GM12878 (cell line): Measurements from ENCODE around the gene ARFGAP3. TPM values are rescaled to one million over a fixed set of nuclear protein-coding genes. Genes with fewer than 3 reads are reported as not detected.

Source experiments
- BMI1 ChIP-seq: fragments of 450-650 bp; IDR thresholded peaks from 2 replicates; pipeline ENCODE4 v1.6.1; 2016; ENCODE audit warnings: mild to moderate bottlenecking, moderate library complexity, borderline replicate concordance
- FOXK2 ChIP-seq: fragments of 450-650 bp; IDR thresholded peaks from 2 replicates; pipeline ENCODE4 v1.6.1; 2017; ENCODE audit warnings: mild to moderate bottlenecking, moderate library complexity
- GABPA ChIP-seq: IDR thresholded peaks from 2 replicates; pipeline ENCODE4 v1.6.1; 2014; ENCODE audit warnings: antibody characterized with exemption, low read depth, mild to moderate bottlenecking, inconsistent platforms
- JUNB ChIP-seq: IDR thresholded peaks from 2 replicates; pipeline ENCODE4 v1.6.1; 2016; ENCODE audit warnings: antibody characterized with exemption, mild to moderate bottlenecking
- POLR2AphosphoS2 ChIP-seq: IDR thresholded peaks from 2 replicates; pipeline ENCODE4 v1.6.1; 2011; ENCODE audit warnings: low read depth, mild to moderate bottlenecking, low read length, improper control_type of control experiment, moderate library complexity
- TCF3 ChIP-seq: IDR thresholded peaks from 2 replicates; pipeline ENCODE4 v1.6.1; 2012; ENCODE audit warnings: low read depth, mild to moderate bottlenecking, low read length, borderline replicate concordance; ENCODE audit not compliant: insufficient read depth
- ZSCAN29 ChIP-seq: fragments of 450-650 bp; IDR thresholded peaks from 2 replicates; pipeline ENCODE4 v1.6.1; 2017; ENCODE audit warnings: mild to moderate bottlenecking, moderate library complexity
- polyA plus RNA-seq, 11 experiments: library from polyadenylated mRNA; depleted of rRNA in 4 of 11; unstranded in 6 of 11; stranded (reverse) in 5 of 11; fragments of >200 nt; fragmentation: Nextera tagmentation in 4 of 11; fragmentation: Illumina TruSeq in 1 of 11; extraction: Ambion mirVana in 4 of 11; extraction: Trizol in 1 of 11; gene quantifications; 1 replicate in 1 of 11; 2 replicates in 10 of 11; pipeline versions ENCODE4 v1.2.1 to v1.2.3, GENCODE V29; 2011 to 2016; ENCODE audit warnings: inconsistent platforms in 2 of 11, missing spikeins in 2 of 11, low read depth in 1 of 11
- total RNA-seq, 4 experiments: library from RNA; depleted of rRNA in 3 of 4; stranded (reverse); fragments of >200 nt in 3 of 4; fragmentation: Illumina TruSeq in 1 of 4; extraction: Trizol in 1 of 4; gene quantifications; 2 replicates each; pipeline versions ENCODE4 v1.2.1 to v1.2.3, GENCODE V29; 2013 to 2021
- TF ChIP-seq, protein P1 (sequence below): IDR thresholded peaks from 2 replicates; pipeline ENCODE4 v1.6.1; 2012; ENCODE audit warnings: mild to moderate bottlenecking, low read depth, low read length
- TF ChIP-seq, protein P2 (sequence below): fragments of 450-650 bp; IDR thresholded peaks from 2 replicates; pipeline ENCODE4 v1.6.1; 2018; ENCODE audit warnings: borderline replicate concordance, mild to moderate bottlenecking; ENCODE audit not compliant: partially characterized antibody
- TF ChIP-seq, protein P3 (sequence below): fragments of 450-650 bp; IDR thresholded peaks from 2 replicates; pipeline ENCODE4 v1.6.1; 2018; ENCODE audit warnings: mild to moderate bottlenecking, low read depth, moderate library complexity; ENCODE audit not compliant: partially characterized antibody
- TF ChIP-seq, protein P4 (sequence below): IDR thresholded peaks from 2 replicates; pipeline ENCODE4 v1.6.1; 2012; ENCODE audit warnings: low read depth, low read length, improper control_type of control experiment
- TF ChIP-seq, protein P5 (sequence below): fragments of 450-650 bp; IDR thresholded peaks from 2 replicates; pipeline ENCODE4 v1.6.1; 2017; ENCODE audit warnings: mild to moderate bottlenecking
- TF ChIP-seq, protein P6 (sequence below): fragments of 450-650 bp; IDR thresholded peaks from 2 replicates; pipeline ENCODE4 v1.6.1; 2017; ENCODE audit warnings: mild to moderate bottlenecking, low read depth, inconsistent platforms; ENCODE audit not compliant: poor library complexity, severe bottlenecking

The ARFGAP3 gene
- total and polyA plus RNA-seq, 10 of the 15 experiments (the other 5 are each of a cell fraction or from before 2014, with no cell fraction given): 29.7 to 50.8 (median 39.5) TPM

DNA sequence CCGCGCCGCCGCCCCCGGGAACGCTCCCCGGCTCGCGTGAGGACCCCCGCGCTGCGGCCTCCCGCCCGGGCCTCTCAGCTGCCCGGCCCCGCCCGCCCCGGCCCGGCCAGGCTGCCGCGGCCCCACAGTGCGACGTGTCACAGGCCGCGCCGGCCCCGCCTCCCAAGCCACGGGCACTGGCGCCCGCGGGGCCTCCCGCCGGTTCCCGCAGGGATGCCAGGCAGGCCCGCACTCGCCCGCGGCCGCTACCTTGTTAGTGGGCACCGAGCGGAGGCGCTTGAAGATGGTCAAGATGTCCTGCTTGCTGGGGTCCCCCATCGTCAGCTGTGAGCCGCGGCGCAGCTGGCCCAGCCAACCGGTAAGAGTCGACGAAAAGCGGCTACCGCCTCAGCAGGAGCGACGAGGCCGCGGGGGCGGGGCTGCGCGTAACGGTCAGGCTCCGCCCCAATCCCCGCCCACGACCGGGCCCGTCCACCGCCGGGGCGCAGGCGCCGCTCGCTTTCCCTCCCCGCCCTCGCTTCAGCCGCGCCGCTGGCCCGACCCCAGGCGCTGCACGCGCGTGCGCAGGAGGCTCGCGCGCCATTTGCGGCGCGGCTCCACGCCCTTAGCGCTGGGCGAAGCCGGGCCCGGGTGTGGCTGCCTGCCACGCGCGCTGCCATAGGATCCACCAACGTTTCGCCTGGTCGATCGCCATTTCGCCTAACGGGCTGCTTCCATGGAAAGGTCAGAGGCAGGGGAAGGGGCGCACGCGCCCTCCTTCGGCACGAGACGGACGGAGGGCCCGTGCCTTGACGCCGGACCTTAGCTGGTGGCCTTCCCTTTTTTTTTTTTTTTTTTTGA lies at the start of gene ARFGAP3 (continued):
- TF ChIP-seq, protein P1, sequence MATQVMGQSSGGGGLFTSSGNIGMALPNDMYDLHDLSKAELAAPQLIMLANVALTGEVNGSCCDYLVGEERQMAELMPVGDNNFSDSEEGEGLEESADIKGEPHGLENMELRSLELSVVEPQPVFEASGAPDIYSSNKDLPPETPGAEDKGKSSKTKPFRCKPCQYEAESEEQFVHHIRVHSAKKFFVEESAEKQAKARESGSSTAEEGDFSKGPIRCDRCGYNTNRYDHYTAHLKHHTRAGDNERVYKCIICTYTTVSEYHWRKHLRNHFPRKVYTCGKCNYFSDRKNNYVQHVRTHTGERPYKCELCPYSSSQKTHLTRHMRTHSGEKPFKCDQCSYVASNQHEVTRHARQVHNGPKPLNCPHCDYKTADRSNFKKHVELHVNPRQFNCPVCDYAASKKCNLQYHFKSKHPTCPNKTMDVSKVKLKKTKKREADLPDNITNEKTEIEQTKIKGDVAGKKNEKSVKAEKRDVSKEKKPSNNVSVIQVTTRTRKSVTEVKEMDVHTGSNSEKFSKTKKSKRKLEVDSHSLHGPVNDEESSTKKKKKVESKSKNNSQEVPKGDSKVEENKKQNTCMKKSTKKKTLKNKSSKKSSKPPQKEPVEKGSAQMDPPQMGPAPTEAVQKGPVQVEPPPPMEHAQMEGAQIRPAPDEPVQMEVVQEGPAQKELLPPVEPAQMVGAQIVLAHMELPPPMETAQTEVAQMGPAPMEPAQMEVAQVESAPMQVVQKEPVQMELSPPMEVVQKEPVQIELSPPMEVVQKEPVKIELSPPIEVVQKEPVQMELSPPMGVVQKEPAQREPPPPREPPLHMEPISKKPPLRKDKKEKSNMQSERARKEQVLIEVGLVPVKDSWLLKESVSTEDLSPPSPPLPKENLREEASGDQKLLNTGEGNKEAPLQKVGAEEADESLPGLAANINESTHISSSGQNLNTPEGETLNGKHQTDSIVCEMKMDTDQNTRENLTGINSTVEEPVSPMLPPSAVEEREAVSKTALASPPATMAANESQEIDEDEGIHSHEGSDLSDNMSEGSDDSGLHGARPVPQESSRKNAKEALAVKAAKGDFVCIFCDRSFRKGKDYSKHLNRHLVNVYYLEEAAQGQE: no peak
- no peak for TF ChIP-seq ZSCAN29
- no peak for TF ChIP-seq GABPA
- TF ChIP-seq, protein P2, sequence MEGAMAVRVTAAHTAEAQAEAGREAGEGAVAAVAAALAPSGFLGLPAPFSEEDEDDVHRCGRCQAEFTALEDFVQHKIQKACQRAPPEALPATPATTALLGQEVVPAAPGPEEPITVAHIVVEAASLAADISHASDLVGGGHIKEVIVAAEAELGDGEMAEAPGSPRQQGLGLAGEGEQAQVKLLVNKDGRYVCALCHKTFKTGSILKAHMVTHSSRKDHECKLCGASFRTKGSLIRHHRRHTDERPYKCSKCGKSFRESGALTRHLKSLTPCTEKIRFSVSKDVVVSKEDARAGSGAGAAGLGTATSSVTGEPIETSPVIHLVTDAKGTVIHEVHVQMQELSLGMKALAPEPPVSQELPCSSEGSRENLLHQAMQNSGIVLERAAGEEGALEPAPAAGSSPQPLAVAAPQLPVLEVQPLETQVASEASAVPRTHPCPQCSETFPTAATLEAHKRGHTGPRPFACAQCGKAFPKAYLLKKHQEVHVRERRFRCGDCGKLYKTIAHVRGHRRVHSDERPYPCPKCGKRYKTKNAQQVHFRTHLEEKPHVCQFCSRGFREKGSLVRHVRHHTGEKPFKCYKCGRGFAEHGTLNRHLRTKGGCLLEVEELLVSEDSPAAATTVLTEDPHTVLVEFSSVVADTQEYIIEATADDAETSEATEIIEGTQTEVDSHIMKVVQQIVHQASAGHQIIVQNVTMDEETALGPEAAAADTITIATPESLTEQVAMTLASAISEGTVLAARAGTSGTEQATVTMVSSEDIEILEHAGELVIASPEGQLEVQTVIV: no peak
- TF ChIP-seq, protein P3, sequence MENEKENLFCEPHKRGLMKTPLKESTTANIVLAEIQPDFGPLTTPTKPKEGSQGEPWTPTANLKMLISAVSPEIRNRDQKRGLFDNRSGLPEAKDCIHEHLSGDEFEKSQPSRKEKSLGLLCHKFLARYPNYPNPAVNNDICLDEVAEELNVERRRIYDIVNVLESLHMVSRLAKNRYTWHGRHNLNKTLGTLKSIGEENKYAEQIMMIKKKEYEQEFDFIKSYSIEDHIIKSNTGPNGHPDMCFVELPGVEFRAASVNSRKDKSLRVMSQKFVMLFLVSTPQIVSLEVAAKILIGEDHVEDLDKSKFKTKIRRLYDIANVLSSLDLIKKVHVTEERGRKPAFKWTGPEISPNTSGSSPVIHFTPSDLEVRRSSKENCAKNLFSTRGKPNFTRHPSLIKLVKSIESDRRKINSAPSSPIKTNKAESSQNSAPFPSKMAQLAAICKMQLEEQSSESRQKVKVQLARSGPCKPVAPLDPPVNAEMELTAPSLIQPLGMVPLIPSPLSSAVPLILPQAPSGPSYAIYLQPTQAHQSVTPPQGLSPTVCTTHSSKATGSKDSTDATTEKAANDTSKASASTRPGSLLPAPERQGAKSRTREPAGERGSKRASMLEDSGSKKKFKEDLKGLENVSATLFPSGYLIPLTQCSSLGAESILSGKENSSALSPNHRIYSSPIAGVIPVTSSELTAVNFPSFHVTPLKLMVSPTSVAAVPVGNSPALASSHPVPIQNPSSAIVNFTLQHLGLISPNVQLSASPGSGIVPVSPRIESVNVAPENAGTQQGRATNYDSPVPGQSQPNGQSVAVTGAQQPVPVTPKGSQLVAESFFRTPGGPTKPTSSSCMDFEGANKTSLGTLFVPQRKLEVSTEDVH: no peak
- TF ChIP-seq TCF3: no peak
- TF ChIP-seq BMI1: no peak
- TF ChIP-seq, protein P4, sequence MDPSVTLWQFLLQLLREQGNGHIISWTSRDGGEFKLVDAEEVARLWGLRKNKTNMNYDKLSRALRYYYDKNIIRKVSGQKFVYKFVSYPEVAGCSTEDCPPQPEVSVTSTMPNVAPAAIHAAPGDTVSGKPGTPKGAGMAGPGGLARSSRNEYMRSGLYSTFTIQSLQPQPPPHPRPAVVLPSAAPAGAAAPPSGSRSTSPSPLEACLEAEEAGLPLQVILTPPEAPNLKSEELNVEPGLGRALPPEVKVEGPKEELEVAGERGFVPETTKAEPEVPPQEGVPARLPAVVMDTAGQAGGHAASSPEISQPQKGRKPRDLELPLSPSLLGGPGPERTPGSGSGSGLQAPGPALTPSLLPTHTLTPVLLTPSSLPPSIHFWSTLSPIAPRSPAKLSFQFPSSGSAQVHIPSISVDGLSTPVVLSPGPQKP: 0 out of 2 replicates have a peak, but pooled peaks have one; percentile 28
- no peak for TF ChIP-seq JUNB
- peak; percentile 86 for TF ChIP-seq POLR2AphosphoS2
- no peak for TF ChIP-seq FOXK2
- TF ChIP-seq, protein P5, sequence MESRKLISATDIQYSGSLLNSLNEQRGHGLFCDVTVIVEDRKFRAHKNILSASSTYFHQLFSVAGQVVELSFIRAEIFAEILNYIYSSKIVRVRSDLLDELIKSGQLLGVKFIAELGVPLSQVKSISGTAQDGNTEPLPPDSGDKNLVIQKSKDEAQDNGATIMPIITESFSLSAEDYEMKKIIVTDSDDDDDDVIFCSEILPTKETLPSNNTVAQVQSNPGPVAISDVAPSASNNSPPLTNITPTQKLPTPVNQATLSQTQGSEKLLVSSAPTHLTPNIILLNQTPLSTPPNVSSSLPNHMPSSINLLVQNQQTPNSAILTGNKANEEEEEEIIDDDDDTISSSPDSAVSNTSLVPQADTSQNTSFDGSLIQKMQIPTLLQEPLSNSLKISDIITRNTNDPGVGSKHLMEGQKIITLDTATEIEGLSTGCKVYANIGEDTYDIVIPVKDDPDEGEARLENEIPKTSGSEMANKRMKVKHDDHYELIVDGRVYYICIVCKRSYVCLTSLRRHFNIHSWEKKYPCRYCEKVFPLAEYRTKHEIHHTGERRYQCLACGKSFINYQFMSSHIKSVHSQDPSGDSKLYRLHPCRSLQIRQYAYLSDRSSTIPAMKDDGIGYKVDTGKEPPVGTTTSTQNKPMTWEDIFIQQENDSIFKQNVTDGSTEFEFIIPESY: peak; percentile 90
- TF ChIP-seq, protein P6, sequence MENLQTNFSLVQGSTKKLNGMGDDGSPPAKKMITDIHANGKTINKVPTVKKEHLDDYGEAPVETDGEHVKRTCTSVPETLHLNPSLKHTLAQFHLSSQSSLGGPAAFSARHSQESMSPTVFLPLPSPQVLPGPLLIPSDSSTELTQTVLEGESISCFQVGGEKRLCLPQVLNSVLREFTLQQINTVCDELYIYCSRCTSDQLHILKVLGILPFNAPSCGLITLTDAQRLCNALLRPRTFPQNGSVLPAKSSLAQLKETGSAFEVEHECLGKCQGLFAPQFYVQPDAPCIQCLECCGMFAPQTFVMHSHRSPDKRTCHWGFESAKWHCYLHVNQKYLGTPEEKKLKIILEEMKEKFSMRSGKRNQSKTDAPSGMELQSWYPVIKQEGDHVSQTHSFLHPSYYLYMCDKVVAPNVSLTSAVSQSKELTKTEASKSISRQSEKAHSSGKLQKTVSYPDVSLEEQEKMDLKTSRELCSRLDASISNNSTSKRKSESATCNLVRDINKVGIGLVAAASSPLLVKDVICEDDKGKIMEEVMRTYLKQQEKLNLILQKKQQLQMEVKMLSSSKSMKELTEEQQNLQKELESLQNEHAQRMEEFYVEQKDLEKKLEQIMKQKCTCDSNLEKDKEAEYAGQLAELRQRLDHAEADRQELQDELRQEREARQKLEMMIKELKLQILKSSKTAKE: no peak
